HEK293T (cell line): Measurements from ENCODE around the gene DZIP1L.

Source experiments
- BHLHE40 ChIP-seq: fragments of 450-650 bp; IDR thresholded peaks from 2 replicates; pipeline ENCODE4 v1.6.1; 2016; ENCODE audit warnings: mild to moderate bottlenecking, moderate library complexity, borderline replicate concordance
- ELF4 ChIP-seq: fragments of 450-650 bp; IDR thresholded peaks from 2 replicates; pipeline ENCODE4 v1.6.1; 2017; ENCODE audit warnings: antibody characterized with exemption
- SP1 ChIP-seq: fragments of 450-650 bp; IDR thresholded peaks from 2 replicates; pipeline ENCODE4 v1.6.1; 2017
- TARDBP ChIP-seq: fragments of 450-650 bp; IDR thresholded peaks from 2 replicates; pipeline ENCODE4 v1.6.1; 2016

- no peak for TF ChIP-seq ELF4
- no peak for TF ChIP-seq BHLHE40
- TF ChIP-seq TARDBP, result no peak
- TF ChIP-seq SP1, result no peak
Measured at GRCh38 chr3:138051947-138052802, 63.2 kb downstream of the DZIP1L start.
